ENCODE data around the gene PAQR5. TPM values are rescaled to one million over a fixed set of nuclear protein-coding genes. Genes with fewer than 3 reads are reported as not detected.

PAQR5 gene
- total RNA-seq, 1 donor from 2014 or later = 0.53 TPM

DNA sequence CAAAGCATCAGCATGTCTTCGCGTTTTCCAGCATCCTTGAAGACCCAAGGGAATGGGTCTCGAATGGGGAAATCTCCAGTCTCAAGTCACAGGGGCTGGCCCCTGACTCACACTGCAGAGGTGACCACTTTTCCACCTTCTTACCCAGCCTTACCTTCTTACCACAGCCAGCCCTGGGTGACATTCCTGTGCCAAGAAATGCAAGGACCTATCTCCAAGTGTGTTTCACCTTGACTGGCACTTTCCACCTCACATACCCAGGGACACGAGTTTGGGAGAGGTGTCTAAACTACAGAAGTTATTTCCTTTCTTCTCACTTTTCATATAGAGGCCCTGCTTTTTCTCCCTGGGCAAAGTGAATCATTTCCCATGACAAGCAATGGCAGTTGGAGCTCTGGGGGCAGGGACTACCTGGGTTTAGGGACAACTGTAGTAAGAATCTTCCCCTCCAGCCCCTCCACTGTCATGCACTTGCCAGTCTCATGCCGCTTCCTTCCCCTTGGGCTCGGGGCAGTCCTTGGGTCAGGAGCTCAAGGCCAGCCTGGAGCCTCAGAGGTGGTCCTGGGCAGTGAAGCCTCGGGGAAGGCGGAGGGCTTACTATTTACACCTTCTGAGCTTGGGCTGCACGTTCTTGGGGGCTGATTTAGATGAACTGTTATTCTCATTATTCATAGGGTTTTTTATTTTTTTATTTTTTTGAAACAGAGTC lies 16.8 kb downstream of the PAQR5 start:
- TF ChIP-seq, protein P1, sequence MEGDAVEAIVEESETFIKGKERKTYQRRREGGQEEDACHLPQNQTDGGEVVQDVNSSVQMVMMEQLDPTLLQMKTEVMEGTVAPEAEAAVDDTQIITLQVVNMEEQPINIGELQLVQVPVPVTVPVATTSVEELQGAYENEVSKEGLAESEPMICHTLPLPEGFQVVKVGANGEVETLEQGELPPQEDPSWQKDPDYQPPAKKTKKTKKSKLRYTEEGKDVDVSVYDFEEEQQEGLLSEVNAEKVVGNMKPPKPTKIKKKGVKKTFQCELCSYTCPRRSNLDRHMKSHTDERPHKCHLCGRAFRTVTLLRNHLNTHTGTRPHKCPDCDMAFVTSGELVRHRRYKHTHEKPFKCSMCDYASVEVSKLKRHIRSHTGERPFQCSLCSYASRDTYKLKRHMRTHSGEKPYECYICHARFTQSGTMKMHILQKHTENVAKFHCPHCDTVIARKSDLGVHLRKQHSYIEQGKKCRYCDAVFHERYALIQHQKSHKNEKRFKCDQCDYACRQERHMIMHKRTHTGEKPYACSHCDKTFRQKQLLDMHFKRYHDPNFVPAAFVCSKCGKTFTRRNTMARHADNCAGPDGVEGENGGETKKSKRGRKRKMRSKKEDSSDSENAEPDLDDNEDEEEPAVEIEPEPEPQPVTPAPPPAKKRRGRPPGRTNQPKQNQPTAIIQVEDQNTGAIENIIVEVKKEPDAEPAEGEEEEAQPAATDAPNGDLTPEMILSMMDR (IDR thresholded peaks at IDR 0.05; ENCODE audit: insufficient read depth, low read length, severe bottlenecking) = no peak

DNA sequence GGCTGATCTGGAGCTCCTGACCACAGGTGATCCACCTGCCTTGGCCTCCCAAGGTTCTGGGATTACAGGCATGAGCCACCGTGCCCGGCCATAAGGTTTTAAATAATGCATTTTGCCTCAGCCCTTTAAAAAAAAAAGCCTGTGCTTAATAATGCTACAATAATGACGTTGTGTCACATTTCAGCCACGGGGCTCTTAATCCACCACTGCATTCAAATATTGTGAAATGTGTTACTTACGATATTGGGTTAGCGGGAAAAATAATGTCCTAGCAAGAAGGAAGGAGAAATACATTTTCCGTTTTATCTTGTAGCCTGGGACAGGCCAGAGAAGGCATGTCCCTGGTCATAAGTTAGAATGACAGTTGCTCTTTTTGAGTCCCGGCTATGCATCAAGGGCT lies 17.6 kb downstream of the PAQR5 start:
- DNase-seq (ENCODE audit: low read depth) (no peak), FAIRE-seq (no peak)
- TF ChIP-seq, protein P1 (IDR thresholded peaks at IDR 0.05; ENCODE audit: insufficient read depth, low read length, severe bottlenecking) = no peak
- H3K4me3 ChIP-seq (ENCODE audit: low read depth, low read length) = no peak overlapping the region
- H3K27me3 ChIP-seq (ENCODE audit: control insufficient read depth, insufficient read depth, low read length) = no peaks in the 10 kb centered on the region
- H3K36me3 ChIP-seq (ENCODE audit: control insufficient read depth, insufficient read depth, low read length) = no peaks in the 10 kb centered on the region

More for the DNA sequence above, 16.8 kb downstream of the PAQR5 start:
- Histone ChIP-seq H3K4me3 (ENCODE audit: low read depth, low read length) (no peak overlapping the region), H3K27me3 (ENCODE audit: control insufficient read depth, insufficient read depth, low read length) (no peaks in the 10 kb centered on the region), H3K36me3 (ENCODE audit: control insufficient read depth, insufficient read depth, low read length) (no peaks in the 10 kb centered on the region)
- no peak for DNase-seq (ENCODE audit: low read depth)
- no peak for FAIRE-seq

DNA sequence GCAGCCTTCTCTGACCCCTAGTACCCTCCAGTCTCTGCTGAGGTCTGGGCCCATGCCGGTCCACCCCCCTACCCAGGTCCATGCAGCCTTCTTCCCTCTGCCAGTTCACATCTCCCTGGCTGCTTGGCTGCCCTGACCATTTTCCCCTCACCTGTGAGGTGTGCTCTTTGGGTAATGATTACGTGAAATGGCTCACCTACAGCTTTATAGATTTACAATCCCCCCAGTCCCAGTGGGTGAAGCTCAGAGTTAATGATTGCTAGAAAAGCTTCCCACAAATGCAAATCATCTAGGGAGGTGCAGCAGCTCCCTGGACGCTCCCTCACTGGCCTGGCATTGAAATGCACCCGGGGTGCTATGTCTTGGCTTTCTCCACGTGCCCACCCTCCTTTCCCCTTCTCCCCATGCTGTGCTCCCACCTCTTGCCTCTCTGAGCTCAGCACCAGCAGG lies 18.7 kb downstream of the PAQR5 start:
- TF ChIP-seq, protein P1 (IDR thresholded peaks at IDR 0.05; ENCODE audit: insufficient read depth, low read length, severe bottlenecking) = no peak
- H3K4me3 ChIP-seq (ENCODE audit: low read depth, low read length) = no peak overlapping the region
- no peaks in the 10 kb centered on the region for H3K27me3 ChIP-seq (ENCODE audit: control insufficient read depth, insufficient read depth, low read length)
- FAIRE-seq (no peak), DNase-seq (ENCODE audit: low read depth) (no peak)
- no peaks in the 10 kb centered on the region for H3K36me3 ChIP-seq (ENCODE audit: control insufficient read depth, insufficient read depth, low read length)

DNA sequence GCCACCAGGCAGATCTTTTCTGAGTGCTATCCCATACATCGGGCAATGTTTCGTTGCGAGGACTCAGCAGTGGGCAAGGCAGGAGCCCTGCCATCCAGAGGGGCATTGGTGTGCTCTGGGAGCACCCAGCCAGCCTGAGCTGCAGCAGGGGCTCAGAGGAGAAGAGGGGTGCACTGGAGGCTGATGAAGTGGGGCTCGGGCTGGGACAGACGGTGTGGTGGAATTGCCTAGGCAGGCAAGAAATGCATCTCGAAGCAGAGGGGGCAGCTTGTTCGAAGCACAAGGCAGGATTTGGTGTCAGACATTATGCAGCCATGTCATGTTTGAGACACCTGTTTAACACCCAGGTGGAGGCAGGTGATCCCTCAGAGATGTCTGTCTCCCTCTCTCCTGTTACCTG lies 19.3 kb downstream of the PAQR5 start:
- no peak overlapping the region for H3K4me3 ChIP-seq (ENCODE audit: low read depth, low read length)
- DNase-seq (ENCODE audit: low read depth) (no peak), FAIRE-seq (no peak)
- no peaks in the 10 kb centered on the region for H3K36me3 ChIP-seq (ENCODE audit: control insufficient read depth, insufficient read depth, low read length)
- TF ChIP-seq, protein P1 (IDR thresholded peaks at IDR 0.05; ENCODE audit: insufficient read depth, low read length, severe bottlenecking) = no peak
- H3K27me3 ChIP-seq (ENCODE audit: control insufficient read depth, insufficient read depth, low read length) = peaks cover 1% of the 10 kb centered on the region

DNA sequence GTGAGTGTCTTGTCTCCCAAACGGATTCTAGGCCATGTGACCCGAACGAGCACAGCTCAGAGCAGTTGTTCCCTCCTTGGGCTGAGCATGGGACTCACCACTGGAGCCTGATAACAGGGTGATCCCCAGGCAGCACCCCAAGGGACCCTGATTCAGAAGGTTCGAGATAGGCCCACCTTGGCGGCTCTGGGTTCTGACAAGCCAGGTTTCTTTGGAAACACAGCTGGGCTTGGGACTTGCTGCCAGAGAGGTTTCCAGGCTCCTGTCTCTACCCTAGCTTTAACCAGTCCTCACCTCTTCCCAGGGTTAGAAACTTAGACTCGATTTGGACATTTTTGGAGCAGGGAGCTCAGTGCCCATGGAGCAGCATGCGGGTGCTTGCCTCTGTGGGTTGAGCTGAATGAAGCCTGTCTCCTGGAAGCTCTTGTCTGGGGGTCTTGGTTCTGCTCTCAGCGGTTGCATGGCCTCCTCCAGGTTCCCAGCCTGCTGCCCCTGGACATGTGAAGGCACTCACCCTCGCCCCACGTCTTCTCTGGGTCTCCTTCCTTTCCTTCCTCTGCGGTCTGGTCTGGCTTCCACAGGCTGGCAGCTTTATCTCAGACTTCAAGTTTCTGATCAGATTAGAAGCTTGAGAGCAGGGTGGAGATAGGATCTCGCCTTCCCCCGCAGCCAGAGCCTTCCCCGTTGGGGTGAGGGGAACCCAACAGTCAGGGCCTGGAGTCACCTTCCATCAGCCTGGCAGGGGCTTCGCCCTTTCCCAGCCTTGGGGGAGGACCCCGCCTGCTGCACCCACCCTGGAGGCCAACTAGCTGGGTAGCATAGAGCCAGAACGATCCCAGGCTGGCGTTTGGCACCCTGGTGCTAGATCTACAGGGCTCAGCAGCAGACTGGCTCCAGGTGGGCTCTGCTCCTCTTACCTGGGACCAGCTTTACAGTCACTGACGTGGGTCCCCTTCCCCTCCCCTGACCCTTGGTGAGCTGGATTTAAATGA lies 21.0 kb downstream of the PAQR5 start:
- Histone ChIP-seq H3K27me3 (ENCODE audit: control insufficient read depth, insufficient read depth, low read length) (peaks cover 4% of the 10 kb centered on the region), H3K36me3 (ENCODE audit: control insufficient read depth, insufficient read depth, low read length) (no peaks in the 10 kb centered on the region), H3K4me3 (ENCODE audit: low read depth, low read length) (no peak overlapping the region)
- FAIRE-seq (no peak), DNase-seq (ENCODE audit: low read depth) (no peak)
- TF ChIP-seq, protein P1 (IDR thresholded peaks at IDR 0.05; ENCODE audit: insufficient read depth, low read length, severe bottlenecking) = no peak

All from bronchial epithelial cell (primary cell).